HG03571 (cell line): ENCODE results near the gene LGALS3BP.

Source experiments
- ATAC-seq: cut with Tn5 transposase; IDR thresholded peaks from one replicate; pipeline ENCODE4 v1.9.1; 2021; ENCODE audit not compliant: unreplicated experiment

Gene LGALS3BP

DNA sequence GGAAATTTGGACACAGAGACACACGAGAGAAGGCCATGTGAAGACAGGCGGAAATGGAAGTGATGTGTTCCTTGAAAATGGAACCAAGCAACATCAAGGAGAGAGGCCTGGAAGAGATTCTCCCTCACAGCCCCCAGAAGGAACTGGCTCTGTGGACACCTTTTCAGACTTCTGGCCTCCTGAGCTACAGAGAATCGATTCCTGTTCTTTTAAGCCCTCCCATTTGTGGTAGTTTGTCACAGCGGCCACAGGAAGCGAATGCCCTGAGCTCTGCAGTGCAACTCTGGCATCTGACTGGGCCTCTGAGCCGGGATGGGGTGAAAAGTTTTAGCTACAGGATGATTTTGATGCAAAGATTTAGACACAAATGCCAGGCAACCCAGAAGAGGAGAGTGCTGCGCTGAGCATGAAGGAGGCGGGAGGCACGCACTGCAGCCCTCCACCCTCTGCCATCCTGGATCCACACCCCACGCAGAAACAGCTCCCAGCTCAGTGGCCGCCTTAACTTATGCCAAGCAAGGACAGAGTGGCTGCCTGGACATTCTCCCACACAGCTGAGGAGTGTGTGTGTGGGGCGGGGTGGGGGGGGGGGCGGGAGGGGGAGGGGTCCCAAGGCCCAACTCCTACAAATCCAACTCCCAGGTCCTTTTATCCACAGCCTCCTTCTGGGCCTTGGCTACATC lies 56.8 kb downstream of the LGALS3BP start:
- no peak for ATAC-seq

- ATAC-seq, result no peak
These were observed 58.2 kb downstream of the LGALS3BP start for GRCh38 chr17:78921437-78921971.
